ENCODE measurements around the gene TRANK1.
"Not testable (repeated sequence)": the region's sequence is repeated elsewhere in the genome, so short reads cannot be mapped to it uniquely, and the experiment has no call there.

The TRANK1 gene

GRCh38 chr3:36893826-36894225, 51.0 kb downstream of the TRANK1 start:
- Histone ChIP-seq H3K27me3 (ENCODE audit: control insufficient read depth in 2 of 2, insufficient read depth in 2 of 2, low read length in 2 of 2) (no peaks in the 10 kb centered on the region), H3K27ac (ENCODE audit: low read depth in 2 of 2, low read length in 2 of 2) (peak overlapping the region in 1 of 2 donors; percentile 48), H3K9me3 (ENCODE audit: control insufficient read depth in 2 of 2, low read length in 2 of 2) (no peaks in the 10 kb centered on the region), H3K4me3 (ENCODE audit: low read length in 2 of 2) (no peak overlapping the region), H3K4me1 (ENCODE audit: control insufficient read depth in 2 of 2, insufficient read depth in 2 of 2, low read length in 2 of 2) (peaks cover 0 to 7% of the 10 kb centered on the region in 2 donors), H3K9ac (ENCODE audit: low read depth in 1 of 2, low read length in 2 of 2) (no peak overlapping the region), H3K36me3 (ENCODE audit: control insufficient read depth in 2 of 2, insufficient read depth in 2 of 2, low read length in 2 of 2) (peaks cover 43 to 57% of the 10 kb centered on the region in 2 donors)

GRCh38 chr3:36893137-36893557, 51.7 kb downstream of the TRANK1 start:
- no peaks in the 10 kb centered on the region for H3K27me3 ChIP-seq (ENCODE audit: control insufficient read depth in 2 of 2, insufficient read depth in 2 of 2, low read length in 2 of 2)
- peak overlapping the region in 1 of 2 donors; percentile 48 for H3K27ac ChIP-seq (ENCODE audit: low read depth in 2 of 2, low read length in 2 of 2)
- H3K36me3 ChIP-seq (ENCODE audit: control insufficient read depth in 2 of 2, insufficient read depth in 2 of 2, low read length in 2 of 2): peaks cover 50 to 59% of the 10 kb centered on the region in 2 donors
- H3K9ac ChIP-seq (ENCODE audit: low read depth in 1 of 2, low read length in 2 of 2): no peak overlapping the region
- peaks cover 0 to 7% of the 10 kb centered on the region in 2 donors for H3K4me1 ChIP-seq (ENCODE audit: control insufficient read depth in 2 of 2, insufficient read depth in 2 of 2, low read length in 2 of 2)
- no peaks in the 10 kb centered on the region for H3K9me3 ChIP-seq (ENCODE audit: control insufficient read depth in 2 of 2, low read length in 2 of 2)
- H3K4me3 ChIP-seq (ENCODE audit: low read length in 2 of 2): no peak overlapping the region

GRCh38 chr3:36892457-36893136, 52.3 kb downstream of the TRANK1 start:
- no peak overlapping the region for H3K4me3 ChIP-seq (ENCODE audit: low read length in 2 of 2)
- H3K9me3 ChIP-seq (ENCODE audit: control insufficient read depth in 2 of 2, low read length in 2 of 2): no peaks in the 10 kb centered on the region
- no peak overlapping the region for H3K9ac ChIP-seq (ENCODE audit: low read depth in 1 of 2, low read length in 2 of 2)
- H3K4me1 ChIP-seq (ENCODE audit: control insufficient read depth in 2 of 2, insufficient read depth in 2 of 2, low read length in 2 of 2): peaks cover 0 to 7% of the 10 kb centered on the region in 2 donors
- no peak overlapping the region for H3K27ac ChIP-seq (ENCODE audit: low read depth in 2 of 2, low read length in 2 of 2)
- peaks cover 51 to 58% of the 10 kb centered on the region in 2 donors for H3K36me3 ChIP-seq (ENCODE audit: control insufficient read depth in 2 of 2, insufficient read depth in 2 of 2, low read length in 2 of 2)
- H3K27me3 ChIP-seq (ENCODE audit: control insufficient read depth in 2 of 2, insufficient read depth in 2 of 2, low read length in 2 of 2): no peaks in the 10 kb centered on the region

GRCh38 chr3:36891701-36892160, 53.1 kb downstream of the TRANK1 start:
- H3K36me3 ChIP-seq (ENCODE audit: control insufficient read depth in 2 of 2, insufficient read depth in 2 of 2, low read length in 2 of 2): peaks cover 48 to 61% of the 10 kb centered on the region in 2 donors
- H3K9me3 ChIP-seq (ENCODE audit: control insufficient read depth in 2 of 2, low read length in 2 of 2): no peaks in the 10 kb centered on the region
- no peak overlapping the region for H3K4me3 ChIP-seq (ENCODE audit: low read length in 2 of 2)
- H3K4me1 ChIP-seq (ENCODE audit: control insufficient read depth in 2 of 2, insufficient read depth in 2 of 2, low read length in 2 of 2): peaks cover 0 to 7% of the 10 kb centered on the region in 2 donors
- no peaks in the 10 kb centered on the region for H3K27me3 ChIP-seq (ENCODE audit: control insufficient read depth in 2 of 2, insufficient read depth in 2 of 2, low read length in 2 of 2)
- no peak overlapping the region for H3K27ac ChIP-seq (ENCODE audit: low read depth in 2 of 2, low read length in 2 of 2)
- H3K9ac ChIP-seq (ENCODE audit: low read depth in 1 of 2, low read length in 2 of 2): no peak overlapping the region

- not testable (repeated sequence) for H3K27me3 ChIP-seq (ENCODE audit: control insufficient read depth in 2 of 2, insufficient read depth in 2 of 2, low read length in 2 of 2); H3K27ac ChIP-seq (ENCODE audit: low read depth in 2 of 2, low read length in 2 of 2); H3K9ac ChIP-seq (ENCODE audit: low read depth in 1 of 2, low read length in 2 of 2); H3K9me3 ChIP-seq (ENCODE audit: control insufficient read depth in 2 of 2, low read length in 2 of 2); H3K4me1 ChIP-seq (ENCODE audit: control insufficient read depth in 2 of 2, insufficient read depth in 2 of 2, low read length in 2 of 2); H3K4me3 ChIP-seq (ENCODE audit: low read length in 2 of 2)
- H3K36me3 ChIP-seq (ENCODE audit: control insufficient read depth in 2 of 2, insufficient read depth in 2 of 2, low read length in 2 of 2): peaks cover 48 to 61% of the 10 kb centered on the region in 2 donors
Observed at GRCh38 chr3:36891097-36891496, 53.8 kb downstream of the TRANK1 start.

- no peaks in the 10 kb centered on the region for H3K27me3 ChIP-seq (ENCODE audit: control insufficient read depth in 2 of 2, insufficient read depth in 2 of 2, low read length in 2 of 2)
- H3K4me1 ChIP-seq (ENCODE audit: control insufficient read depth in 2 of 2, insufficient read depth in 2 of 2, low read length in 2 of 2): peaks cover 0 to 3% of the 10 kb centered on the region in 2 donors
- no peak overlapping the region for H3K4me3 ChIP-seq (ENCODE audit: low read length in 2 of 2)
- no peak overlapping the region for H3K27ac ChIP-seq (ENCODE audit: low read depth in 2 of 2, low read length in 2 of 2)
- H3K36me3 ChIP-seq (ENCODE audit: control insufficient read depth in 2 of 2, insufficient read depth in 2 of 2, low read length in 2 of 2): peaks cover 46 to 56% of the 10 kb centered on the region in 2 donors
- H3K9me3 ChIP-seq (ENCODE audit: control insufficient read depth in 2 of 2, low read length in 2 of 2): no peaks in the 10 kb centered on the region
- H3K9ac ChIP-seq (ENCODE audit: low read depth in 1 of 2, low read length in 2 of 2): no peak overlapping the region
Observed at GRCh38 chr3:36890261-36890660, 54.6 kb downstream of the TRANK1 start.

- Histone ChIP-seq H3K4me1 (ENCODE audit: control insufficient read depth in 2 of 2, insufficient read depth in 2 of 2, low read length in 2 of 2) (no peaks in the 10 kb centered on the region), H3K27me3 (ENCODE audit: control insufficient read depth in 2 of 2, insufficient read depth in 2 of 2, low read length in 2 of 2) (no peaks in the 10 kb centered on the region), H3K9ac (ENCODE audit: low read depth in 1 of 2, low read length in 2 of 2) (no peak overlapping the region), H3K4me3 (ENCODE audit: low read length in 2 of 2) (no peak overlapping the region), H3K36me3 (ENCODE audit: control insufficient read depth in 2 of 2, insufficient read depth in 2 of 2, low read length in 2 of 2) (peaks cover 4 to 19% of the 10 kb centered on the region in 2 donors), H3K9me3 (ENCODE audit: control insufficient read depth in 2 of 2, low read length in 2 of 2) (no peaks in the 10 kb centered on the region), H3K27ac (ENCODE audit: low read depth in 2 of 2, low read length in 2 of 2) (no peak overlapping the region)
Observed at GRCh38 chr3:36881735-36882134, 63.1 kb downstream of the TRANK1 start.

- H3K4me1 ChIP-seq (ENCODE audit: control insufficient read depth in 2 of 2, insufficient read depth in 2 of 2, low read length in 2 of 2); H3K9ac ChIP-seq (ENCODE audit: low read depth in 1 of 2, low read length in 2 of 2); H3K27ac ChIP-seq (ENCODE audit: low read depth in 2 of 2, low read length in 2 of 2); H3K9me3 ChIP-seq (ENCODE audit: control insufficient read depth in 2 of 2, low read length in 2 of 2); H3K27me3 ChIP-seq (ENCODE audit: control insufficient read depth in 2 of 2, insufficient read depth in 2 of 2, low read length in 2 of 2); H3K4me3 ChIP-seq (ENCODE audit: low read length in 2 of 2): not testable (repeated sequence)
- peaks cover 4 to 15% of the 10 kb centered on the region in 2 donors for H3K36me3 ChIP-seq (ENCODE audit: control insufficient read depth in 2 of 2, insufficient read depth in 2 of 2, low read length in 2 of 2)
Observed at GRCh38 chr3:36879842-36880241, 65.0 kb downstream of the TRANK1 start.

GRCh38 chr3:36877930-36878685, 66.7 kb downstream of the TRANK1 start:
- H3K9ac ChIP-seq (ENCODE audit: low read depth in 1 of 2, low read length in 2 of 2): no peak overlapping the region
- H3K27ac ChIP-seq (ENCODE audit: low read depth in 2 of 2, low read length in 2 of 2): no peak overlapping the region
- peaks cover 4 to 10% of the 10 kb centered on the region in 2 donors for H3K36me3 ChIP-seq (ENCODE audit: control insufficient read depth in 2 of 2, insufficient read depth in 2 of 2, low read length in 2 of 2)
- H3K9me3 ChIP-seq (ENCODE audit: control insufficient read depth in 2 of 2, low read length in 2 of 2): no peaks in the 10 kb centered on the region
- H3K4me1 ChIP-seq (ENCODE audit: control insufficient read depth in 2 of 2, insufficient read depth in 2 of 2, low read length in 2 of 2): peaks cover 0 to 4% of the 10 kb centered on the region in 2 donors
- H3K4me3 ChIP-seq (ENCODE audit: low read length in 2 of 2): no peak overlapping the region
- no peaks in the 10 kb centered on the region for H3K27me3 ChIP-seq (ENCODE audit: control insufficient read depth in 2 of 2, insufficient read depth in 2 of 2, low read length in 2 of 2)

Measured in mucosa of rectum (tissue), 2 donors.